SU-DHL-6 (cell line): Measurements from ENCODE around the gene FBP1.

Source experiments
- CTCF ChIP-seq: fragments of 200-600 bp; sonication (generic); IDR thresholded peaks from one replicate; pipeline ENCODE4 v1.5.1; 2017; ENCODE audit warnings: antibody characterized with exemption, mild to moderate bottlenecking, low read length, moderate library complexity; ENCODE audit not compliant: insufficient read depth, poor library complexity, severe bottlenecking
- EZH2phosphoT487 ChIP-seq: fragments of 200-600 bp; sonication (generic), shearing (Covaris generic); conservative IDR thresholded peaks from 2 replicates; pipeline ENCODE4 v1.6.1; 2018; ENCODE audit warnings: mild to moderate bottlenecking, antibody characterized with exemption, low read length, moderate library complexity, mixed read lengths

- TF ChIP-seq CTCF (no peak), EZH2phosphoT487 (no peak)
These were observed 3.2 kb upstream of the FBP1 start for GRCh38 chr9:94642501-94642900.
